OCI-LY3 (cell line): ENCODE measurements around the gene SEPTIN2.

Experiments used
- H2AFZ ChIP-seq: fragments of 200-600, 300-600 bp; shearing (Covaris generic); 2 replicates; pipeline ENCODE4 v1.6.0; 2014; ENCODE audit warnings: antibody characterized with exemption, low read depth, low read length
- H3K27ac ChIP-seq: fragments of 200-600, 300-600 bp; sonication (generic); 2 replicates; pipeline ENCODE4 v1.5.1; 2014; ENCODE audit warnings: mild to moderate bottlenecking, low read length, moderate library complexity, mixed read lengths
- H3K27me3 ChIP-seq: fragments of 200-600, 300-600 bp; sonication (generic); 2 replicates; pipeline ENCODE4 v1.6.1; 2014; ENCODE audit warnings: low read depth, low read length, mixed read lengths
- H3K36me3 ChIP-seq: fragments of 200-600, 300-600 bp; sonication (generic); replicated peaks from 2 replicates; pipeline ENCODE3; 2014; ENCODE audit warnings: low read depth, low read length, mixed read lengths
- H3K4me1 ChIP-seq: fragments of 300-600, 200-600 bp; sonication (generic); 2 replicates; pipeline ENCODE4 v1.6.1; 2014; ENCODE audit warnings: low read length, mixed read lengths
- H3K4me2 ChIP-seq: fragments of 200-600, 300-600 bp; sonication (generic); 2 replicates; pipeline ENCODE4 v1.6.1; 2014; ENCODE audit warnings: low read length, mixed read lengths
- H3K4me3 ChIP-seq: fragments of 300-600, 200-600 bp; sonication (generic); 2 replicates; pipeline ENCODE4 v1.5.1; 2014; ENCODE audit warnings: antibody characterized with exemption, mild to moderate bottlenecking, low read length, moderate library complexity
- H3K79me2 ChIP-seq: fragments of 300-600, 200-600 bp; shearing (Covaris generic); 2 replicates; pipeline ENCODE4 v1.6.1; 2014; ENCODE audit warnings: mild to moderate bottlenecking, low read length, mixed read lengths
- H3K9ac ChIP-seq: fragments of 300-600, 200-600 bp; shearing (Covaris generic); 2 replicates; pipeline ENCODE4 v1.6.0; 2014; ENCODE audit warnings: mild to moderate bottlenecking, low read length, moderate library complexity
- H3K9me3 ChIP-seq: fragments of 200-600, 300-600 bp; shearing (Covaris generic); 2 replicates; pipeline ENCODE4 v1.6.1; 2014; ENCODE audit warnings: low read length, mixed read lengths; ENCODE audit not compliant: insufficient read depth
- H4K20me1 ChIP-seq: fragments of 200-600, 300-600 bp; sonication (generic); 2 replicates; pipeline ENCODE4 v1.6.1; 2016; ENCODE audit warnings: low read length, mixed read lengths; ENCODE audit not compliant: insufficient read depth
- CTCF ChIP-seq: fragments of 200-600, 300-600 bp; sonication (generic); IDR thresholded peaks from 2 replicates; pipeline ENCODE4 v1.5.1; 2014; ENCODE audit warnings: antibody characterized with exemption, low read length, low read depth
- EZH2phosphoT487 ChIP-seq: fragments of 200-600 bp; shearing (Covaris generic); IDR thresholded peaks from 2 replicates; pipeline ENCODE4 v1.6.1; 2018; ENCODE audit warnings: antibody characterized with exemption, mixed run types, low read depth

Gene SEPTIN2

GRCh38 chr2:241356871-241357260 lies 41.1 kb downstream of the SEPTIN2 start:
- H4K20me1 ChIP-seq = peaks cover 40% of the 10 kb centered on the region
- peak overlapping the region; percentile 88 for H3K9ac ChIP-seq
- H3K9me3 ChIP-seq = no peaks in the 10 kb centered on the region
- H2AFZ ChIP-seq = no peak overlapping the region
- no peaks in the 10 kb centered on the region for H3K27me3 ChIP-seq
- H3K4me3 ChIP-seq = peak overlapping the region; percentile 93
- peaks cover 6% of the 10 kb centered on the region for H3K36me3 ChIP-seq
- no peak for TF ChIP-seq CTCF
- no peak for TF ChIP-seq EZH2phosphoT487
- H3K79me2 ChIP-seq = peaks cover 56% of the 10 kb centered on the region
- peak overlapping the region; percentile 76 for H3K27ac ChIP-seq
- peaks cover 29% of the 10 kb centered on the region for H3K4me1 ChIP-seq
- H3K4me2 ChIP-seq = peak overlapping the region; percentile 85

- peaks cover 60% of the 10 kb centered on the region for H3K79me2 ChIP-seq
- no peaks in the 10 kb centered on the region for H3K9me3 ChIP-seq
- H3K36me3 ChIP-seq = peaks cover 2% of the 10 kb centered on the region
- H3K27ac ChIP-seq = peak overlapping the region; percentile 76
- no peaks in the 10 kb centered on the region for H3K27me3 ChIP-seq
- peak overlapping the region; percentile 93 for H3K4me3 ChIP-seq
- no peak overlapping the region for H2AFZ ChIP-seq
- peak overlapping the region; percentile 85 for H3K4me2 ChIP-seq
- H3K9ac ChIP-seq = peak overlapping the region; percentile 88
- peaks cover 29% of the 10 kb centered on the region for H3K4me1 ChIP-seq
- peaks cover 40% of the 10 kb centered on the region for H4K20me1 ChIP-seq
- no peak for TF ChIP-seq EZH2phosphoT487
- TF ChIP-seq CTCF = no peak
Observed at GRCh38 chr2:241357531-241357930, 41.8 kb downstream of the SEPTIN2 start.

- Histone ChIP-seq H3K27ac (peak overlapping the region; percentile 76), H2AFZ (no peak overlapping the region), H3K4me1 (peaks cover 35% of the 10 kb centered on the region), H3K4me2 (peak overlapping the region; percentile 85), H3K79me2 (peaks cover 70% of the 10 kb centered on the region), H4K20me1 (peaks cover 50% of the 10 kb centered on the region), H3K27me3 (no peaks in the 10 kb centered on the region), H3K4me3 (peak overlapping the region; percentile 93), H3K36me3 (peaks cover 2% of the 10 kb centered on the region), H3K9ac (peak overlapping the region; percentile 88; the same call in 1 of the 2 replicates), H3K9me3 (no peaks in the 10 kb centered on the region)
- TF ChIP-seq CTCF (no peak), EZH2phosphoT487 (no peak)
Observed at GRCh38 chr2:241358470-241358869, 42.7 kb downstream of the SEPTIN2 start.

GRCh38 chr2:241359481-241360045 lies 43.8 kb downstream of the SEPTIN2 start:
- no peak overlapping the region for H3K27ac ChIP-seq
- peaks cover 39% of the 10 kb centered on the region for H3K4me1 ChIP-seq
- no peak overlapping the region for H3K9ac ChIP-seq
- H3K36me3 ChIP-seq = peaks cover 4% of the 10 kb centered on the region
- H4K20me1 ChIP-seq = peaks cover 57% of the 10 kb centered on the region
- no peak overlapping the region for H2AFZ ChIP-seq
- H3K9me3 ChIP-seq = no peaks in the 10 kb centered on the region
- H3K4me3 ChIP-seq = no peak overlapping the region
- TF ChIP-seq EZH2phosphoT487 (no peak), CTCF (no peak)
- H3K4me2 ChIP-seq = no peak overlapping the region
- no peaks in the 10 kb centered on the region for H3K27me3 ChIP-seq
- peaks cover 80% of the 10 kb centered on the region for H3K79me2 ChIP-seq
